Bronchial epithelial cell (primary cell): ENCODE measurements around the gene LRP5. TPM values are rescaled to one million over a fixed set of nuclear protein-coding genes. Genes with fewer than 3 reads are reported as not detected.
"Not testable (repeated sequence)": the region's sequence is repeated elsewhere in the genome, so short reads cannot be mapped to it uniquely, and the experiment has no call there.

ENCODE experiments used
- DNase-seq: peaks from one replicate; pipeline ENCODE4 v3.0.0-alpha.2; 2010; ENCODE audit warnings: low read depth
- FAIRE-seq: peaks from 2 replicates; lab custom pipeline; 2011; peaks lifted over from hg19 to GRCh38; lab: Jason Lieb, UNC
- H3K27me3 ChIP-seq: 2 replicates; pipeline ENCODE4 v1.5.1; 2011; ENCODE audit warnings: low read length; ENCODE audit not compliant: control insufficient read depth, insufficient read depth
- H3K36me3 ChIP-seq: 2 replicates; pipeline ENCODE4 v1.5.1; 2011; ENCODE audit warnings: low read length; ENCODE audit not compliant: control insufficient read depth, insufficient read depth
- H3K4me3 ChIP-seq: 2 replicates; pipeline ENCODE4 v1.5.1; 2011; ENCODE audit warnings: mild to moderate bottlenecking, low read depth, low read length, control low read depth
- total RNA-seq: library from RNA; depleted of rRNA; stranded (reverse); fragments of >200 nt; gene quantifications from 2 replicates; pipeline ENCODE4 v1.2.1, GENCODE V29; 2014
- TF ChIP-seq, protein P1 (sequence below): IDR thresholded peaks from 2 replicates; pipeline ENCODE4 v1.5.1; 2011; ENCODE audit warnings: mild to moderate bottlenecking, moderate library complexity, low read length, control low read depth, inconsistent platforms; ENCODE audit not compliant: insufficient read depth, severe bottlenecking

Gene LRP5
- total RNA-seq, 1 donor from 2014 or later: 21.6 TPM

DNA sequence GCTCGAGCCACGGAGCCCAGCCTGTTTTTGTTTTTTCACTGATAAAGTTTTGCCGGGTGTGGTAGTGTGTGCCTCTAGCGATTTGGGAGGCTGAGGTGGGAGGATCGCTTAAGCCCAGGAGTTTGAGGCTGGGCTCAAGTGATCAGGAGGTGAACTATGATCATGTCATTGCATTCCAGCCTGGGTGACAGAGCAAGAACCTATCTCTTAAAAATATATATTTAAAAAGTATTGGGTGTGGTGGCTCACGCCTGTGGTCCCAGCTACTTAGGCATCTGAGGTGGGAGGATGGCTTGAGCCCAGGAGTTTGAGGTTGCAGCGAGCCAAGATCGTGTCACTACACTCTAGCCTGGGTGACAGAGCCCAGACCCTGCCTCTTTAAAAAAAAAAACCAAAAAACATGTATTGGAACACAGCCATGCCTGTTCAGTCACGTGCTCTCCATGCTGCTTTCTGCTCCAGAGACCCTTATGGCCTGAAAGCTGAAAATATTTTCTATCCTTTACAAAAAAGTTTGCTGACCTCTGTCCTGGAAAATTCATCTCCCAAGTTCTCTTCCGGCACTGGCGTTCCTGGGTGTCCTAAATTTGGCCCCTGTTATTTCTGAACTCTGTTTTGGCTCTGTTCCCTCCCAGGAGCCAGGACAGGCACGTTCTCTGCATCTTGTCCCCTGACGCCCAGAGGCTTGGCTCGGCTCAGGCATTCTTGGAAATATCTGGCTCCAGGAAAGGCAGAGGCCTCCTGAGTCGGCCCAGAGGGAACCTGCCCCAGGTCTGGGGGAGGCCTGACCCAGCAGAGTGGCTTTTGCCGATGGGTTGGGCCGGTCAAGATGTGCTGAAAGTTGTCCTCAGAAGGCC, 86.8 kb downstream of the LRP5 start:
- no peak for DNase-seq
- peaks cover 5% of the 10 kb centered on the region for H3K36me3 ChIP-seq
- no peak for FAIRE-seq
- H3K27me3 ChIP-seq: no peaks in the 10 kb centered on the region
- no peak overlapping the region for H3K4me3 ChIP-seq
- TF ChIP-seq, protein P1, sequence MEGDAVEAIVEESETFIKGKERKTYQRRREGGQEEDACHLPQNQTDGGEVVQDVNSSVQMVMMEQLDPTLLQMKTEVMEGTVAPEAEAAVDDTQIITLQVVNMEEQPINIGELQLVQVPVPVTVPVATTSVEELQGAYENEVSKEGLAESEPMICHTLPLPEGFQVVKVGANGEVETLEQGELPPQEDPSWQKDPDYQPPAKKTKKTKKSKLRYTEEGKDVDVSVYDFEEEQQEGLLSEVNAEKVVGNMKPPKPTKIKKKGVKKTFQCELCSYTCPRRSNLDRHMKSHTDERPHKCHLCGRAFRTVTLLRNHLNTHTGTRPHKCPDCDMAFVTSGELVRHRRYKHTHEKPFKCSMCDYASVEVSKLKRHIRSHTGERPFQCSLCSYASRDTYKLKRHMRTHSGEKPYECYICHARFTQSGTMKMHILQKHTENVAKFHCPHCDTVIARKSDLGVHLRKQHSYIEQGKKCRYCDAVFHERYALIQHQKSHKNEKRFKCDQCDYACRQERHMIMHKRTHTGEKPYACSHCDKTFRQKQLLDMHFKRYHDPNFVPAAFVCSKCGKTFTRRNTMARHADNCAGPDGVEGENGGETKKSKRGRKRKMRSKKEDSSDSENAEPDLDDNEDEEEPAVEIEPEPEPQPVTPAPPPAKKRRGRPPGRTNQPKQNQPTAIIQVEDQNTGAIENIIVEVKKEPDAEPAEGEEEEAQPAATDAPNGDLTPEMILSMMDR: no peak

DNA sequence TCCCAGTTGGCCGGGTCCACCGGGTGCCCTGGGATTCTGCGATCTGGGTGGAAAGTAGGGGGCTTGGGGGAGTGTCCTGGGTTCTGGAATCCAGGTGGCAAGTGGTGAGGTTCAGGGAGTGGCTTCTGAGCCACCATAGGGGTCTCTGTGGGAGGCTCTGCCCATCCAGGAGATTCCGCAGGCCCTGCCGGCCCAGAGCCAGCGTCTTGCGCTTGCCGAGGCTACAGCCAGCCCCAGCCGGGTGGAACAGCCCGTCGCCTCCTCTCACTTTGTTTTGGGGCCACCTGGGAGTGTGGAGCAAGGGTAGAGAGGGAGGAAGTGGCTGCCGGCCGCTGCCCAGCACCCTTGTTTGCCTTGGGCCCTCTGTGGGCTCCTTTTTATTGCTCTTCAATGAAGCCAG, 87.5 kb downstream of the LRP5 start:
- Histone ChIP-seq H3K4me3 (no peak overlapping the region), H3K27me3 (no peaks in the 10 kb centered on the region), H3K36me3 (peaks cover 5% of the 10 kb centered on the region)
- FAIRE-seq (no peak), DNase-seq (no peak)
- TF ChIP-seq, protein P1: no peak

DNA sequence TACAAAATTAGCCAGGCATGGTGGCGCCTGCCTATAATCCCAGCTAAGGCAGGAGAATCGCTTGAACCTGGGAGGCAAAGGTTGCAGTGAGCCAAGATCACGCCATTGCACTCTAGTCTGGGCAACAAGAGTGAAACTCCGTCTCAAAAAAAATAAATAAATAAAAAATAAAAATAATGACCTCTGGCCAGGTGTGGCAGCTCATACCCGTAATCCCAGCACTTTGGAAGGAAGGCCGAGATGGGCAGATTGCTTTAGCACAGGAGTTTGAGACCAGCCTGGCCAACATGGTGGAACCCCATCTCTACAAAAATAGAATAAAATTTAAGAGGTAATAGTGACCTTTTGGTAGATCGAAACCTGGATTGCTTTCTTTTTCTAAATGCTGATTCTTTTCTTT, 88.2 kb downstream of the LRP5 start:
- not testable (repeated sequence) for DNase-seq, H3K4me3 ChIP-seq, H3K27me3 ChIP-seq, H3K36me3 ChIP-seq, FAIRE-seq

DNA sequence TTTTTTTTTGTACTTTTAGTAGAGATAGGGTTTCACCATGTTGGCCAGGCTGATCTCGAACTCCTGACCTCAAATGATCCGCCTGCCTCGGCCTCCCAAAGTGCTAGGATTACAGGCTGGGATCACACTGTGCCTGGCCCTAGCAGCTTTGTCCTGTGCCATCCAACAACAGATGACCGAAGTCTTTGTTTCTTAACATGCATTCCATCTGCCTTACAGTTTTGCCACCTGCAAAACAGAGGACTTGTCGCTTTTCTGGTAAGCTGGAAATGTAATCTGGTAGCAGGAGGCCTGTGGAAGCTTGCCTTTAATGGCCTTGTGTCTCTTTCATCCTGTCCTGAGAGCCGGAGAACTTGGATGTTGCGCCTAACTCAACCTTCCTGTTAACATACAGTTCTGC, 89.5 kb downstream of the LRP5 start:
- peaks cover 9% of the 10 kb centered on the region for H3K36me3 ChIP-seq
- FAIRE-seq (peak; percentile 47), DNase-seq (no peak)
- no peaks in the 10 kb centered on the region for H3K27me3 ChIP-seq
- no peak overlapping the region for H3K4me3 ChIP-seq
- TF ChIP-seq, protein P1: no peak

DNA sequence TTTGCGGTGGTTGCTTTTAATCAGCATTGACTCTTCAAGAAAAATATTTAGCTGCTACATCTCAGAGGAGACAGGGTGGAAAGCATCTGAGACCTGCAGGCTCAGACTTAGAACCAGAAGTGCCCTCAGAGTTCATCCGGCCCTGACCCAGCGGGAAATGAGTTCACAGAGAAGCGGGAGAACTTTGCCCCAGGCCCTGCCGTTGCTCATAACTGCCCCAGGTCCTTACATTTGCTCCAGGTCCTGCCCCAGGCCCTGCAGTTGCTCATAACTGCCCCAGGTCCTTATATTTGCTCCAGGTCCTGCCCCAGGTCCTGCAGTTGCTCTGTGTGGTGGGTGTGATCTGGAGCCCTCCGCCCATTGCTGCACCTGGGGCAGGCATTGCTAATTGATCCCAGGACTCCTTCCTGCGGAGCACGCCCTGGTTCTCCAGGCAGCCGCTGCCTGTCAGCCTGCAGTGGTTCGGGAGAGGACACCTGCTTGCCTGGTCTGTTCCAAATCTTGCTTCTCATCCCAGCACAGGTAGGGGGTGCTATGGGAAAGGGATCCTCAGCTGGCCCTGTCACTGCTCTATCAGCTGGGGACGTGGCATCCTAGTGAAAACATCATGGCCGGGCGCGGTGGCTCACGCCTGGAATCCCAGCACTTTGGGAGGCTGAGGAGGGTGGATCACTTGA, 90.1 kb downstream of the LRP5 start:
- Histone ChIP-seq H3K36me3 (peaks cover 9% of the 10 kb centered on the region), H3K27me3 (no peaks in the 10 kb centered on the region), H3K4me3 (no peak overlapping the region)
- DNase-seq: no peak
- no peak for FAIRE-seq
- TF ChIP-seq, protein P1: no peak

DNA sequence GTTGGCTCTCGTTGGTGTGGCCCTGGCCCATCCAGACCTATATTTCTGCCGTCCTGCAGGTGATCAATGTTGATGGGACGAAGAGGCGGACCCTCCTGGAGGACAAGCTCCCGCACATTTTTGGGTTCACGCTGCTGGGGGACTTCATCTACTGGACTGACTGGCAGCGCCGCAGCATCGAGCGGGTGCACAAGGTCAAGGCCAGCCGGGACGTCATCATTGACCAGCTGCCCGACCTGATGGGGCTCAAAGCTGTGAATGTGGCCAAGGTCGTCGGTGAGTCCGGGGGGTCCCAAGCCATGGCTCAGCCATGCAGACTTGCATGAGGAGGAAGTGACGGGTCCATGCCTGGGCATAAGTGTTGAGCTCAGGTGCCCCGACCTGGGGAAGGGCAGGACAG, 91.0 kb downstream of the LRP5 start:
- FAIRE-seq (peak; percentile 13), DNase-seq (no peak)
- Histone ChIP-seq H3K36me3 (peaks cover 9% of the 10 kb centered on the region), H3K27me3 (no peaks in the 10 kb centered on the region), H3K4me3 (no peak overlapping the region)
- TF ChIP-seq, protein P1: no peak
